Upper lobe of right lung (tissue), 1 donor: ENCODE data around the gene TRAPPC5. TPM values are rescaled to one million over a fixed set of nuclear protein-coding genes. Genes with fewer than 3 reads are reported as not detected.

Source experiments
- ATAC-seq: fragments of 200-7000 bp; cut with Tn5 transposase; one replicate; pipeline ENCODE4 v1.9.1; 2020; ENCODE audit warnings: mild to moderate bottlenecking, moderate library complexity
- DNase-seq: peaks from one replicate; pipeline ENCODE4 v3.0.0-alpha.2; 2020
- H3K27ac ChIP-seq: fragments of 200-600 bp; one replicate; pipeline ENCODE4 v1.8.0; 2022
- H3K27me3 ChIP-seq: fragments of 200-600 bp; one replicate; pipeline ENCODE4 v1.8.0; 2022; ENCODE audit warnings: mild to moderate bottlenecking
- H3K36me3 ChIP-seq: fragments of 200-600 bp; one replicate; pipeline ENCODE4 v1.8.0; 2022
- H3K4me1 ChIP-seq: fragments of 200-600 bp; one replicate; pipeline ENCODE4 v1.8.0; 2022
- H3K4me3 ChIP-seq: fragments of 200-600 bp; one replicate; pipeline ENCODE4 v1.8.0; 2022; ENCODE audit warnings: mild to moderate bottlenecking
- H3K9me3 ChIP-seq: fragments of 200-600 bp; one replicate; pipeline ENCODE4 v1.8.0; 2022
- intact Hi-C: fragments of 100-400 bp; cut with DNase I; formaldehyde crosslinking; loops from one replicate; pipeline ENCODE4 v1.11.0; 2022
- total RNA-seq: library from RNA; stranded (reverse); fragmentation: NEBNext Ultra II Directional; extraction: Animal tissue kit (Norgen Biotek cat#: 25700); gene quantifications from one replicate; pipeline ENCODE4 v1.2.1, GENCODE V29; 2021
- TF ChIP-seq, protein P1 (sequence below): fragments of 200-600 bp; IDR thresholded peaks from one replicate; pipeline ENCODE4 v1.8.0; 2022; ENCODE audit warnings: antibody characterized with exemption
- donor health status: DM: no; HTN: yes; CAD: no; lungs with severe emphysema.

Gene TRAPPC5
- total RNA-seq, 1 donor from 2014 or later = 83.9 TPM

DNA sequence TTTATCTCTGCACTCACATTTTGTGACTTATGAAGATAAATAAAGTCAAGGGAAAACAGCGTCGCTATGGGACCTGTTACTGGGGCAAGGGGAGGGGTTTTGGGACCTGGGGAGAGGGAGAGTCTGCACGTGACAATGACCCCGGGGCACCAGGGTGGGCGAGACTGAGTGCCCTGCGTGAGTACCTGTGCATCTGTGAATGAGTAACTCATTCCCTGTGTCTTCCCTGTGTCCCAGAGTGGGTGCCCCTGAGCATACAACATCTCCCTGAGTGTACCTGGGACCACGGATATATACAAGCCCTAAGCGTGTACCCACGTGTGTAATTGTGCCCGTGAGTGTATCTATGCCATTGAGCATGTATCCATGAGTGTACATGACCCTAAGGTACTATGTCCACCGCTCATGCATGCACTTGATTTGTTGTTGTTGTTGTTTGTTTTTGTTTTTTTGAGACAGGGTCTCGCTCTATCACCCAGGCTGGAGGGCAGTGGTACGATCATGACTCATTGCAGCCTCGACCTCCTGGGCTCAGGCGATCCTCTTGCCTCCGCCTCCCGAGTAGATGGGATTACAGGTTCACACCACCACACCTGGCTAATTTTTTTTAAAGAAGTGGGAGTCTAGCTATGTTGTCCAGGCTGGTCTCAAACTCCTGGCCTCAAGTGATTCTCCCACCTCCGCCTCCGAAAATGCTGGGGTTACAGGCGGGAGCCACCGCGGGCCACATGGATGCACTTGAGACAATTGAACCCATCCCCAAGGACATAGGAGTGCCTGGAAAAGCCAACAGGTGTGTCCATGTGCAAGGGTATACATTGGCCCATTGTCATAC is 645 bp upstream of the TRAPPC5 start:
- Histone ChIP-seq H3K36me3 (peaks cover 22% of the 10 kb centered on the region), H3K9me3 (no peaks in the 10 kb centered on the region), H3K27ac (no peak overlapping the region), H3K4me1 (peaks cover 6% of the 10 kb centered on the region), H3K4me3 (peak overlapping the region; percentile 100), H3K27me3 (no peaks in the 10 kb centered on the region)
- ATAC-seq (no peak), DNase-seq (no peak)
- TF ChIP-seq, protein P1, sequence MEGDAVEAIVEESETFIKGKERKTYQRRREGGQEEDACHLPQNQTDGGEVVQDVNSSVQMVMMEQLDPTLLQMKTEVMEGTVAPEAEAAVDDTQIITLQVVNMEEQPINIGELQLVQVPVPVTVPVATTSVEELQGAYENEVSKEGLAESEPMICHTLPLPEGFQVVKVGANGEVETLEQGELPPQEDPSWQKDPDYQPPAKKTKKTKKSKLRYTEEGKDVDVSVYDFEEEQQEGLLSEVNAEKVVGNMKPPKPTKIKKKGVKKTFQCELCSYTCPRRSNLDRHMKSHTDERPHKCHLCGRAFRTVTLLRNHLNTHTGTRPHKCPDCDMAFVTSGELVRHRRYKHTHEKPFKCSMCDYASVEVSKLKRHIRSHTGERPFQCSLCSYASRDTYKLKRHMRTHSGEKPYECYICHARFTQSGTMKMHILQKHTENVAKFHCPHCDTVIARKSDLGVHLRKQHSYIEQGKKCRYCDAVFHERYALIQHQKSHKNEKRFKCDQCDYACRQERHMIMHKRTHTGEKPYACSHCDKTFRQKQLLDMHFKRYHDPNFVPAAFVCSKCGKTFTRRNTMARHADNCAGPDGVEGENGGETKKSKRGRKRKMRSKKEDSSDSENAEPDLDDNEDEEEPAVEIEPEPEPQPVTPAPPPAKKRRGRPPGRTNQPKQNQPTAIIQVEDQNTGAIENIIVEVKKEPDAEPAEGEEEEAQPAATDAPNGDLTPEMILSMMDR = no peak
- intact Hi-C loops = loop anchor here (10.0 kb wide), 1 partner anchor 125 kb away; no protein-coding TSS in a partner anchor

DNA sequence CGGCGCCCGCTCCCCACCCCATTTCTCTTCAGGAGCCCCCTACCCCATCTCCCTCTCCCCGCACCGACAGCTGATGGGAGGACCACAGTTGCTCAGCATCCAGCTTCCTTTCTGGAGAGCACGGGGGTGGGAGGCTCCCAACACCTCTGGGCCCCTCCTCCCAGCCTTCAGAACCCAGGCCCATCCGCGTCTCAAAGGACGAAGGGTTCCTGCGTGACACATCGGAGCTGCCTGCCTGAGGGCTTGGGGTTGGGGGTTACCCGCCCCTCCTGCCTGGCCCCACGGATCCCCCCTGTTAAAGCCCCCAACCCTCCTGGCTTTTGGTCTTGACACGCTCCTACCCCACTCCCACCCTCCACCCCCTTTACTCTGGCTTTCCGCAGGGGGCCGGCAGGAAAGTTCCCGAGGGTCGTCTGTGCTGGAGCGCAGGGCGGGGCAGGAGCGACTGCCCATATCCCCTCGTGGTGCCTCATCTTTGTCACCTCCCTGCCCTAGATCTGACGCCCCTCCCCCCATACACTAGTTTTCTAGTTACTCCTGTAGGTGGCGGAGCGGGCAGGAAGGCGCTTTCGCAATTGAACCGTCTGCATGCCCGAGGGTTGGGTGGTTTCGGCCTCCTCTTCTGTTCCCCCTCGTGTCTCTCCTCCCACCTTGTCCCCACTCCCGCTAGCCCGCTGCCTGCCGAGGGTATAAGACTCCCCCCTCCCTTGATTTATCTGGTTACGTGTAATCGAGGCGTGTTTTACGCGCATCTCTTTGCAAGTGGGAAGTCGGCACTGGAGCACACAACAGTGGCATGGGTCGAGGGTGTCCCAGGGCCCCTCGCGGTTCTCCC is 924 bp downstream of the TRAPPC5 start:
- DNase-seq = peak; percentile 90
- H3K27me3 ChIP-seq = no peaks in the 10 kb centered on the region
- peak overlapping the region; percentile 92 for H3K27ac ChIP-seq
- TF ChIP-seq, protein P1 = peak; percentile 39
- H3K4me1 ChIP-seq = peaks cover 6% of the 10 kb centered on the region
- ATAC-seq = peak; percentile 69
- H3K9me3 ChIP-seq = no peaks in the 10 kb centered on the region
- peak overlapping the region; percentile 100 for H3K4me3 ChIP-seq
- H3K36me3 ChIP-seq = peaks cover 25% of the 10 kb centered on the region
- intact Hi-C loops = loop anchor here (10.0 kb wide), 1 partner anchor 123 kb away; no protein-coding TSS in a partner anchor

DNA sequence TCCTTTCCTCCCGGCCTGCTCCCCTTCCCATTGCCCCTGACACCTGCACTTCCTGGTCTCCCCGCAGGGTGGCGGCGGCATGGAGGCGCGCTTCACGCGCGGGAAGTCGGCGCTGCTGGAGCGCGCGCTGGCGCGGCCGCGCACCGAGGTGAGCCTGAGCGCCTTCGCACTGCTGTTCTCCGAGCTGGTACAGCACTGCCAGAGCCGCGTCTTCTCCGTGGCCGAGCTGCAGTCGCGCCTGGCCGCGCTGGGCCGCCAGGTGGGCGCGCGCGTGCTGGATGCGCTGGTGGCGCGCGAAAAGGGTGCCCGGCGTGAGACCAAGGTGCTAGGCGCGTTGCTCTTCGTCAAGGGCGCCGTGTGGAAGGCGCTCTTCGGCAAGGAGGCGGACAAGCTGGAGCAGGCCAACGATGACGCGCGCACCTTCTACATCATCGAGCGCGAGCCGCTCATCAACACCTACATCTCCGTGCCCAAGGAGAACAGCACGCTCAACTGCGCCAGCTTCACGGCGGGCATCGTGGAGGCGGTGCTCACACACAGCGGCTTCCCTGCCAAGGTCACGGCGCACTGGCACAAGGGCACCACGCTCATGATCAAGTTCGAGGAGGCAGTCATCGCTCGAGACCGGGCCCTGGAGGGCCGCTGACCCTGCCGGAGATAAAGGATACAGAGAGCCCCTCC is 1.7 kb downstream of the TRAPPC5 start:
- no peak for DNase-seq

DNA sequence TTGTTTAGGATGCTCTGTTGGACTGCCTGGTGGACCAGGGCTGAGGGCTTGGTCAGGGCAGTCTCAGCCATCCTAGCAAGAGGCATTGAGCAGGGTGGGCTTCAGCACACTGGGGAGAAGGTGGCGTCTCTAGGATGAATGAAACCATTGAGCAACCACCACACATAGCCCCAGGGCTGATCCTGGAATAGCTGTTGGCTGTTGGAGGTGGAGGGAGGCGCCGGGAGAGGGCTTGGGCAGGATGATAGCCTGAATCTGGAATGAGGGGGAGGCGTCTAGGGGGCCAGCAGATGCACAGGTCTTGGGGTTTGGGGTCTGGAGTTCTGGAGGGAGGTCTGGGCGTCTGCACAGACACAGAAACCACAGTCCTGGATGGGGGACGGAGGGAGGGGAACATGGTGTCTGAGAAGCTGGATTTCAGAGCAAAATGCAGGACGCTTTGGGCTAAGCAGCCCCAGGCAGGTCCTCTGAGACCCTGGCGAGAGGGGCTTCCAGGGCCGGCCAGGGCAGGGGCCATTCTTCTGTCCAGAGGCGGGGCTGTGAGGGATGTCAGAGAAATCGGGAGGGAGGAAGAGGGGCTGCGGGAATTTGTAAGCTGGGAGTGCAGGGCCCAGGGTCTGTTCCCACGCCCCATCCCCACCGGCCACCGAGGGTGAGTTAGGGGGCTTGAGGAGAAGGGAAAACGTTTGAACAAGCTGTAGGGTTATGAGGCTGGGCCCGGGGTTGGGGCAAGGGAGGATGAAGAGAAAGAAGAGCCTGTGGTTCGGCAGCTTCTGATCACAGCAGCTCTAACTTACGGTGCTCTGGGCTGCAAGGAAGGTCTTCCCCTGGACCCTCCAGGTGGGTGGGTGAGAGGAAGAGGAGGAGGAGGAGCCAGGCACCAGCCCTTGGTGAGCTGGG is 5.2 kb downstream of the TRAPPC5 start:
- no peak for ATAC-seq
- no peak for DNase-seq
- Histone ChIP-seq H3K9me3 (no peaks in the 10 kb centered on the region), H3K4me1 (no peaks in the 10 kb centered on the region), H3K4me3 (no peak overlapping the region), H3K27me3 (no peaks in the 10 kb centered on the region), H3K36me3 (peaks cover 25% of the 10 kb centered on the region), H3K27ac (no peak overlapping the region)
- TF ChIP-seq, protein P1 = no peak
- intact Hi-C loops = loop anchor here (10.0 kb wide), 1 partner anchor 119 kb away; no protein-coding TSS in a partner anchor

More for the DNA sequence above, 1.7 kb downstream of the TRAPPC5 start:
- intact Hi-C loops = loop anchor here (10.0 kb wide), 1 partner anchor 122 kb away; no protein-coding TSS in a partner anchor
- Histone ChIP-seq H3K27me3 (no peaks in the 10 kb centered on the region), H3K9me3 (no peaks in the 10 kb centered on the region), H3K27ac (no peak overlapping the region), H3K4me3 (peak overlapping the region; percentile 100), H3K36me3 (peaks cover 25% of the 10 kb centered on the region), H3K4me1 (peaks cover 6% of the 10 kb centered on the region)
- ATAC-seq = no peak
- TF ChIP-seq, protein P1 = no peak
